K562 (cell line): ENCODE data around the gene TMPRSS7. TPM values are rescaled to one million over a fixed set of nuclear protein-coding genes. Genes with fewer than 3 reads are reported as not detected.

Experiments used
- ATAC-seq: fragments of 200-7000 bp; cut with Tn5 transposase; 3 replicates; pipeline ENCODE4 v1.9.1; 2020; ENCODE audit warnings: moderate library complexity
- BruUV-seq: library from RNA; stranded (reverse); fragments of 400-500 nt; replicated peaks from 2 replicates; lab custom pipeline; 2021; lab: Mats Ljungman, UMichigan
- CTCF ChIA-PET: fragments of 300-600 bp; formaldehyde crosslinking; extraction: SDS; loops from one replicate; lab custom pipeline; 2021; ENCODE audit warnings: low intra/inter-chr PET ratio; lab: Yijun Ruan, JAX
- POLR2A ChIA-PET: fragments of 300-600, 350-650 bp; sonication (Branson Sonifier 250); formaldehyde crosslinking; extraction: SDS; loops from one replicate; lab custom pipeline; 2021; ENCODE audit warnings: antibody characterized with exemption, inconsistent platforms; lab: Yijun Ruan, JAX
- DNase-seq, 4 experiments: peaks; one replicate each; pipeline versions ENCODE4 v3.0.0 to v3.0.0-alpha.2; 2011 to 2018; ENCODE audit warnings: low spot score in 3 of 4, mixed read lengths in 3 of 4; ENCODE audit errors: extremely low read depth in 1 of 4
- FAIRE-seq: peaks from 2 replicates; lab custom pipeline; 2011; peaks lifted over from hg19 to GRCh38; lab: Jason Lieb, UNC
- H2AFZ ChIP-seq: 2 replicates; pipeline ENCODE4 v1.6.0; 2011; ENCODE audit warnings: low read depth, low read length, control low read depth, inconsistent platforms
- H3K27ac ChIP-seq: fragments of 200-600 bp; 3 replicates; pipeline ENCODE4 v1.8.0; 2011; ENCODE audit warnings: low read depth, mild to moderate bottlenecking, control low read depth, inconsistent platforms, low read length, moderate library complexity, mixed read lengths; ENCODE audit errors: extremely low read depth
- H3K27me3 ChIP-seq, 2 experiments: fragments of 300-600 bp in 1 of 2; 2 replicates in 1 of 2; 3 replicates in 1 of 2; pipeline versions ENCODE4 v1.6.0 to v1.8.0; 2011; ENCODE audit warnings: inconsistent platforms in 2 of 2, low read length in 2 of 2, mild to moderate bottlenecking in 1 of 2, mixed read lengths in 1 of 2, moderate library complexity in 1 of 2; ENCODE audit not compliant: control insufficient read depth in 2 of 2, insufficient read depth in 2 of 2
- H3K36me3 ChIP-seq: fragments of 300-600 bp; 3 replicates; pipeline ENCODE4 v1.8.0; 2011; ENCODE audit warnings: mild to moderate bottlenecking, low read length, inconsistent platforms; ENCODE audit not compliant: control insufficient read depth, insufficient read depth
- H3K4me1 ChIP-seq, 2 experiments: fragments of 200-600 bp in 1 of 2; replicated peaks in 1 of 2; 2 replicates in 1 of 2; 3 replicates in 1 of 2; pipeline versions ENCODE4 v1.5.1 to v1.8.0; 2011; ENCODE audit warnings: inconsistent platforms in 2 of 2, low read length in 2 of 2, mild to moderate bottlenecking in 1 of 2, mixed read lengths in 1 of 2, moderate library complexity in 1 of 2; ENCODE audit not compliant: control insufficient read depth in 2 of 2, insufficient read depth in 2 of 2
- H3K4me2 ChIP-seq: 2 replicates; pipeline ENCODE4 v1.6.1; 2011; ENCODE audit warnings: low read length, control low read depth, inconsistent platforms, mixed read lengths; ENCODE audit not compliant: insufficient read depth
- H3K4me3 ChIP-seq: fragments of 200-600 bp; sonication (generic), shearing (Covaris generic); 2 replicates; pipeline ENCODE4 v1.5.1; 2016; ENCODE audit warnings: control low read depth, inconsistent platforms
- H3K79me2 ChIP-seq: fragments of 200-600 bp; 3 replicates; pipeline ENCODE4 v1.8.0; 2011; ENCODE audit warnings: low read length, inconsistent platforms; ENCODE audit not compliant: control insufficient read depth, insufficient read depth
- H3K9ac ChIP-seq, 2 experiments: 2 replicates each; pipeline versions ENCODE4 v1.6.0 to v1.6.1; 2011; ENCODE audit warnings: low read depth in 2 of 2, low read length in 2 of 2, control low read depth in 1 of 2, inconsistent platforms in 1 of 2, mild to moderate bottlenecking in 1 of 2, mixed read lengths in 1 of 2; ENCODE audit not compliant: insufficient read depth in 1 of 2
- H3K9me1 ChIP-seq: one replicate; pipeline ENCODE4 v1.6.0; 2011; ENCODE audit warnings: inconsistent platforms, mild to moderate bottlenecking, low read length, moderate library complexity; ENCODE audit not compliant: control insufficient read depth, insufficient read depth
- H3K9me3 ChIP-seq: replicated peaks from 2 replicates; pipeline ENCODE4 v1.5.1; 2011; ENCODE audit warnings: low read depth, low read length, inconsistent platforms; ENCODE audit not compliant: control insufficient read depth, insufficient read depth
- H4K20me1 ChIP-seq: replicated peaks from 2 replicates; pipeline ENCODE4 v1.6.1; 2011; ENCODE audit warnings: low read length, inconsistent platforms, mixed read lengths; ENCODE audit not compliant: control insufficient read depth, insufficient read depth
- ELF2 ChIP-seq: fragments of 250-450 bp; sonication (Bioruptor Pico); IDR thresholded peaks from 2 replicates; pipeline ENCODE4 v1.5.0; 2021; ENCODE audit warnings: mild to moderate bottlenecking
- ETS2 ChIP-seq: IDR thresholded peaks from 2 replicates; pipeline ENCODE4 v1.6.1; 2016; ENCODE audit warnings: borderline replicate concordance, missing genetic modification characterization, mild to moderate bottlenecking, moderate library complexity, missing compliant biosample characterization; ENCODE audit not compliant: poor library complexity, severe bottlenecking
- GABPB1 ChIP-seq: sonication (generic); formaldehyde crosslinking; IDR thresholded peaks from 2 replicates; pipeline ENCODE4 v1.8.0; 2022; ENCODE audit warnings: mild to moderate bottlenecking, missing genetic modification reagents
- KLF13 ChIP-seq: fragments of 450-650 bp; IDR thresholded peaks from 2 replicates; pipeline ENCODE4 v1.6.1; 2016; ENCODE audit warnings: missing genetic modification characterization, low read depth, mild to moderate bottlenecking, missing compliant biosample characterization, moderate library complexity, borderline replicate concordance
- TRIM24 ChIP-seq, 2 experiments: fragments of 450-650 bp; IDR thresholded peaks; 2 replicates each; pipeline ENCODE4 v1.6.1; 2016
- WGBS: fragments of 100-300 bp; shearing (Covaris generic); methylation state at CpG from one replicate; pipeline ENCODE4 v1.1.6; 2016; ENCODE audit warnings: low coverage, mixed read lengths; ENCODE audit not compliant: insufficient coverage; ENCODE audit errors: missing lambda C conversion rate; 5-methylcytosine and 5-hydroxymethylcytosine counted together
- in situ Hi-C: fragments of 300-500 bp; cut with MboI; formaldehyde crosslinking; loops from 4 replicates; pipeline ENCODE4 v1.15.0; 2018; ENCODE audit warnings: inconsistent platforms, mixed read lengths
- intact Hi-C: fragments of 100-400 bp; cut with micrococcal nuclease; formaldehyde crosslinking; loops from 2 replicates; pipeline ENCODE4 v1.14.2; 2022
- polyA plus RNA-seq, 8 experiments: library from polyadenylated mRNA; depleted of rRNA in 4 of 8; stranded (reverse) in 5 of 8; unstranded in 3 of 8; fragments of >200 nt; fragmentation: Nextera tagmentation in 2 of 8; fragmentation: Illumina TruSeq in 1 of 8; extraction: Ambion mirVana in 2 of 8; extraction: Trizol in 1 of 8; gene quantifications; 2 replicates each; pipeline versions ENCODE4 v1.2.1 to v1.2.3, GENCODE V29; 2011 to 2014; ENCODE audit warnings: inconsistent platforms in 1 of 8, missing spikeins in 1 of 8
- total RNA-seq, 7 experiments: library from RNA; depleted of rRNA in 6 of 7; stranded (reverse); fragments of >200 nt in 6 of 7; fragmentation: Illumina TruSeq in 2 of 7; extraction: Trizol in 2 of 7; gene quantifications; 2 replicates each; pipeline versions ENCODE4 v1.2.1 to v1.2.3, GENCODE V29; 2011 to 2021; ENCODE audit warnings: low replicate concordance in 1 of 7

Gene TMPRSS7
- total and polyA plus RNA-seq, 9 of the 15 experiments (the other 6 are each of a cell fraction or from before 2014, with no cell fraction given): not detected

GRCh38 chr3:112005091-112005672, 29.4 kb upstream of the TMPRSS7 start:
- no peak overlapping the region for H3K27ac ChIP-seq
- H3K79me2 ChIP-seq: no peaks in the 10 kb centered on the region
- H3K9ac ChIP-seq: no peak overlapping the region
- H3K9me3 ChIP-seq: no peaks in the 10 kb centered on the region
- H3K4me2 ChIP-seq: no peak overlapping the region
- no peaks in the 10 kb centered on the region for H4K20me1 ChIP-seq
- H2AFZ ChIP-seq: no peak overlapping the region
- FAIRE-seq (no peak), ATAC-seq (no peak), DNase-seq (no peak)
- BruUV-seq: no TSS peak
- no peaks in the 10 kb centered on the region for H3K36me3 ChIP-seq
- no peaks in the 10 kb centered on the region for H3K27me3 ChIP-seq
- H3K9me1 ChIP-seq: no peaks in the 10 kb centered on the region
- H3K4me3 ChIP-seq: no peak overlapping the region
- in situ Hi-C loops (no loop called here), intact Hi-C loops (no loop called here)
- TF ChIP-seq ETS2 (tag) (no peak), KLF13 (tag) (no peak), GABPB1 (CRISPR knock-in tag) (no peak), ELF2 (CRISPR knock-in tag) (no peak)
- ChIA-PET POLR2A (no interaction called here), CTCF (no interaction called here)
- 0% methylated on average over 4 of the region's 4 CpGs for WGBS
- no peaks in the 10 kb centered on the region for H3K4me1 ChIP-seq

GRCh38 chr3:112007633-112008032, 26.9 kb upstream of the TMPRSS7 start:
- ChIA-PET CTCF (no interaction called here), POLR2A (no interaction called here)
- no TSS peak for BruUV-seq
- WGBS: 0% methylated on average over 1 of the region's 1 CpG
- FAIRE-seq: no peak
- H4K20me1 ChIP-seq: no peaks in the 10 kb centered on the region
- H3K9ac ChIP-seq: no peak overlapping the region
- no peaks in the 10 kb centered on the region for H3K79me2 ChIP-seq
- H2AFZ ChIP-seq: no peak overlapping the region
- intact Hi-C loops (no loop called here), in situ Hi-C loops (no loop called here)
- no peaks in the 10 kb centered on the region for H3K9me1 ChIP-seq
- H3K27ac ChIP-seq: no peak overlapping the region
- no peaks in the 10 kb centered on the region for H3K4me1 ChIP-seq
- H3K9me3 ChIP-seq: no peaks in the 10 kb centered on the region
- DNase-seq: no peak
- no peak for ATAC-seq
- no peak overlapping the region for H3K4me2 ChIP-seq
- no peak for TF ChIP-seq TRIM24 (IDR thresholded peaks at IDR 0.05)
- no peak overlapping the region for H3K4me3 ChIP-seq
- H3K27me3 ChIP-seq: no peaks in the 10 kb centered on the region
- no peaks in the 10 kb centered on the region for H3K36me3 ChIP-seq
